ENCODE results near the gene C1orf141. TPM values are rescaled to one million over a fixed set of nuclear protein-coding genes. Genes with fewer than 3 reads are reported as not detected.

Gene C1orf141
- polyA plus RNA-seq (2012; ENCODE audit: low read depth, missing spikeins): not detected

DNA sequence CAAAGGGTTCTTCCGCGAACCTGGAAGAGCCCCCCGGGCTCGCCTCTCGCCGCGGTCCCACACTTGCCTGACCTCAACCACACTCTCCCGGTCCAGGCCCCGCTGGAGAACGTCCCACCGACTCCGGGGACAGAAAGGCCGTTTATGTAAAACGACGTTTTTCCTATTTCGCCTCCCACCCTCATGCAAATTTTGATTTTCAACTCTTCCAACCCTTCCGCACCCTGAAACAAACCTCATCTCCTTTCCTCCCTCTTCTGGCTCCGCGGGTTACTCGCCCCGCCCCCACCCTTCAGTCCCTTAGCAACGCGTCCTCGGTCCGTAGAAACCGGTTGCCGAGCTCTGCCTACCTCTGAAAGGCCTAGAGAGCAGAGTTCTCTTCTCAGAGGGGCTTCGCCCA, at the start of gene C1orf141:
TSS of gene C1orf141 (minus strand) at position 276 of the 400 bp plus-strand sequence. CDS start 7,730 bp downstream, outside the sequence.
- no peak for DNase-seq (ENCODE audit: insufficient read length, low spot score)
- no peak for FAIRE-seq
- no peak for TF ChIP-seq POU2F2 (IDR thresholded peaks at IDR 0.05; ENCODE audit: low read depth, low read length)
- no peak for TF ChIP-seq PAX5 (IDR thresholded peaks at IDR 0.05; ENCODE audit: insufficient read depth, low read length, severe bottlenecking)
- TF ChIP-seq POLR2AphosphoS5 (IDR thresholded peaks at IDR 0.05; ENCODE audit: low read depth, low read length): no peak
- TF ChIP-seq POLR2A (IDR thresholded peaks at IDR 0.05; ENCODE audit: low read depth, low read length): no peak
- no peak for TF ChIP-seq SPI1 (IDR thresholded peaks at IDR 0.05; ENCODE audit: low read depth, low read length)
- no peak for TF ChIP-seq TAF1 (IDR thresholded peaks at IDR 0.05; ENCODE audit: low read depth, low read length)

DNA sequence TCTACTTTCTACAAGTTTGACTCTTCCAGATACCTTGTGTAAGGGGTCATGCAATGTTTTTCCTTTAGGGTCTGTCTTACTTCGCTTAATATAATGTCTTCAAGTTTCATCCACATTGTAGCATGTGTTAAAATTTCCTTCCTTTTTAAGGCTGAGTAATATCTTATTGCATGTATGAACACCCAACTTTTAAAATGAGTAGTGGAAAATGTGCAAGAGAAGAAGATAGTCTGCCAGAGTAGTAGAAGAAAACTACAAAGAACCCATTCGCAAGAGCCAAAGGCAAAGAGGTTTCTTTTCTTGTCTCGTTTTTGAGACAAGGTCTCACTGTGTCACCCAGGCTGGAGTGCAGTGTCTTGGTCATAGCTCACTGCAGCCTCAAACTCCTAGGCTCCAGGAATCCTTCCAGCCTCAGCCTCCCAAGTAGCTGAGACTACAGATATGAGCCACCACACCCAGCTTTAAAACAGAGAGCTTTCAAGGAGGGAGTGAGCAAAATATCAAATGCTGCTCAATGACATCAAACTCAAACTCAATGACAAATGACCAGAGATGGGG, 40.8 kb upstream of the C1orf141 start:
- FAIRE-seq: peak; percentile 52
- no peak for DNase-seq (ENCODE audit: insufficient read length, low spot score)
- TF ChIP-seq POU2F2 (IDR thresholded peaks at IDR 0.05; ENCODE audit: low read depth, low read length): no peak

DNA sequence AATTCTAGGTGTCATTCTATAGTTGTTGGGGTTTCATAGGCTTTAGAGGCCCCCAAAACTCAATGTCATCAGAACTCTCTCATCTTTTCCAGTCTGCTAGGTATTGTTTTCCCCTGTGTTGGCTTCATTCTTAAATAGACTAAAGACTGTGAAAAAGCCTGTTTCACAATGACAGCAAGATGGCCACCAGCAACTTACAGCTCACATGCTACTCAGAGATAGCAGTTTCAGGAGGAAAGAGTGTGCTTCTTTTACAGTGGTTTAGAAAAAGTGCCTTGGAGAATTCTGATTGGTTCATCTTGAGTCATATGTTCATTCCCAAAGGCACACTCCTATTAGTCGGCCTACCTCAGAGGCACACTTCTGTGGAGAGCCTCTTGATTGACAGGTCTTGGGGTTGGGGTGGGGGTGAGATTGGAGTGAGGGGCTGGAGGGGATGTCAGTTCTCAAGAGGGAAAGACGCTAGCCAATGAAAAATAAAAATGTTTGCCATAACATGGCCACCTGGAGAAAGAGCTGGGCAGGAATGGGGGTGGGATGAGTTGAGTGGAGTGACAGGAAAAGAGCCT, 40.0 kb upstream of the C1orf141 start:
- no peak for FAIRE-seq

DNA sequence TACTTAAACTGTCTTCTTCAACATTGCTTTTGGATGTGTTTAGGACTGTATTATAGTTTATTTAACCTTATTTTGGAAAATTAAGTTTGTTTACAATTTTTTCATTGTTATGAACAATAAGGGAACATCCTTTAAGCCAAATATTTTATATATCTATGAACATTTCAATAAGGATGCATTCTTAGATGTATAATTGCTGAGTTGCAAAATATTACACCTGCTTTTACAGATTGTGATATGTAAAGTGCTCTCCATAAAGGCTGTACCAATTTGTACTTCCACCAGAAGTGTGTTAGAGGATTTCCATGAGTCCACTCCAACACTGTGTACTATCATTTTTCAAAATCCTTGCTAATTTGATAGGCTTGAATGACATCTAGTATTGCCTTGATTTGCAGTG, 39.2 kb upstream of the C1orf141 start:
- TF ChIP-seq PAX5 (IDR thresholded peaks at IDR 0.05; ENCODE audit: insufficient read depth, low read length, severe bottlenecking) (no peak), TAF1 (IDR thresholded peaks at IDR 0.05; ENCODE audit: low read depth, low read length) (no peak), POLR2AphosphoS5 (IDR thresholded peaks at IDR 0.05; ENCODE audit: low read depth, low read length) (no peak), SPI1 (IDR thresholded peaks at IDR 0.05; ENCODE audit: low read depth, low read length) (no peak), POU2F2 (IDR thresholded peaks at IDR 0.05; ENCODE audit: low read depth, low read length) (no peak), POLR2A (IDR thresholded peaks at IDR 0.05; ENCODE audit: low read depth, low read length) (no peak)
- FAIRE-seq: no peak
- DNase-seq (ENCODE audit: insufficient read length, low spot score): no peak

More for the DNA sequence above, 40.0 kb upstream of the C1orf141 start:
- no peak for DNase-seq (ENCODE audit: insufficient read length, low spot score)
- TF ChIP-seq POLR2AphosphoS5 (IDR thresholded peaks at IDR 0.05; ENCODE audit: low read depth, low read length) (no peak), SPI1 (IDR thresholded peaks at IDR 0.05; ENCODE audit: low read depth, low read length) (no peak), TAF1 (IDR thresholded peaks at IDR 0.05; ENCODE audit: low read depth, low read length) (no peak), POLR2A (IDR thresholded peaks at IDR 0.05; ENCODE audit: low read depth, low read length) (no peak), PAX5 (IDR thresholded peaks at IDR 0.05; ENCODE audit: insufficient read depth, low read length, severe bottlenecking) (no peak), POU2F2 (IDR thresholded peaks at IDR 0.05; ENCODE audit: low read depth, low read length) (no peak)

DNA sequence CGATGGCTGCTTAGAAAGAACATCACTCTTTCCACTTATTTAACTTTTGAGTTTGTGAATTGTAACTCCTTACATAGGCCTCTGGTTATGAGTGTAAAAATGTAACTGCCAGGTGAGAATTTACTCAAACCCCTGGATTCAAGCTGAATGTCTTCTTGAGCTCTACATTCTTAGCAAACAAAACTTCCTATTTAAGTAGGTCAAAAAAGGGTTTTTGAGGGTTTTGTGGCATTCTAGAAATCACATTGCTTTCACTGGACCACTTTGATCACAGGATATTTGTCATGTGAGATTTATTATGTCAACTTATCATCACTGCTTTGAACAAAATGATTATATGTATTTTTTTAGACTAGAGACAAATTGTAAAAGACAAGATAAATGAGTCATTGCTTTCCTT, 37.2 kb upstream of the C1orf141 start:
- FAIRE-seq (no peak), DNase-seq (ENCODE audit: insufficient read length, low spot score) (no peak)
- no peak for TF ChIP-seq POLR2AphosphoS5 (IDR thresholded peaks at IDR 0.05; ENCODE audit: low read depth, low read length)
- no peak for TF ChIP-seq POLR2A (IDR thresholded peaks at IDR 0.05; ENCODE audit: low read depth, low read length)
- TF ChIP-seq TAF1 (IDR thresholded peaks at IDR 0.05; ENCODE audit: low read depth, low read length): no peak
- TF ChIP-seq SPI1 (IDR thresholded peaks at IDR 0.05; ENCODE audit: low read depth, low read length): no peak
- TF ChIP-seq POU2F2 (IDR thresholded peaks at IDR 0.05; ENCODE audit: low read depth, low read length): no peak
- TF ChIP-seq PAX5 (IDR thresholded peaks at IDR 0.05; ENCODE audit: insufficient read depth, low read length, severe bottlenecking): no peak

DNA sequence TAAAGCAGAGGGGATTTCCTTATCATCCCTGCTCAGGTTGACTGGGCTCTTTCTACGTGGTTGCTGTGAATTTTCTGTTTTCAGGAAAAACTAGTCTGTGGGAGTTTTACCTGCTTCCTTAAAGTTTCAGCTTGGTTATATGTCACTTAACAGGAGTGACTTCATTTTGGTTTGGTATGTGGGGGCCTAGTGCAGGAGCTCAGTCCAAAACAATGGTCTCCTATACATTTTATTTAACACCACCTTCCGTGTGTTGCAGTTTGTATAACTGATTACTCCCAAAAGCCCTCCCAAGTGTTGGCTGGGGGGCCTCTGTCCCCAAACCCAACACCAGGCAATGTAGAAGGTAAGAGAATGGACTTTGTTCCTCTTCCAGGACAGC, 36.8 kb upstream of the C1orf141 start:
- FAIRE-seq (peak; percentile 9), DNase-seq (ENCODE audit: insufficient read length, low spot score) (no peak)
- TF ChIP-seq POU2F2 (IDR thresholded peaks at IDR 0.05; ENCODE audit: low read depth, low read length): no peak
- TF ChIP-seq TAF1 (IDR thresholded peaks at IDR 0.05; ENCODE audit: low read depth, low read length): no peak
- TF ChIP-seq SPI1 (IDR thresholded peaks at IDR 0.05; ENCODE audit: low read depth, low read length): 0 out of 2 replicates have a peak, but pooled peaks have one; percentile 14
- no peak for TF ChIP-seq POLR2A (IDR thresholded peaks at IDR 0.05; ENCODE audit: low read depth, low read length)
- TF ChIP-seq POLR2AphosphoS5 (IDR thresholded peaks at IDR 0.05; ENCODE audit: low read depth, low read length): no peak
- no peak for TF ChIP-seq PAX5 (IDR thresholded peaks at IDR 0.05; ENCODE audit: insufficient read depth, low read length, severe bottlenecking)

DNA sequence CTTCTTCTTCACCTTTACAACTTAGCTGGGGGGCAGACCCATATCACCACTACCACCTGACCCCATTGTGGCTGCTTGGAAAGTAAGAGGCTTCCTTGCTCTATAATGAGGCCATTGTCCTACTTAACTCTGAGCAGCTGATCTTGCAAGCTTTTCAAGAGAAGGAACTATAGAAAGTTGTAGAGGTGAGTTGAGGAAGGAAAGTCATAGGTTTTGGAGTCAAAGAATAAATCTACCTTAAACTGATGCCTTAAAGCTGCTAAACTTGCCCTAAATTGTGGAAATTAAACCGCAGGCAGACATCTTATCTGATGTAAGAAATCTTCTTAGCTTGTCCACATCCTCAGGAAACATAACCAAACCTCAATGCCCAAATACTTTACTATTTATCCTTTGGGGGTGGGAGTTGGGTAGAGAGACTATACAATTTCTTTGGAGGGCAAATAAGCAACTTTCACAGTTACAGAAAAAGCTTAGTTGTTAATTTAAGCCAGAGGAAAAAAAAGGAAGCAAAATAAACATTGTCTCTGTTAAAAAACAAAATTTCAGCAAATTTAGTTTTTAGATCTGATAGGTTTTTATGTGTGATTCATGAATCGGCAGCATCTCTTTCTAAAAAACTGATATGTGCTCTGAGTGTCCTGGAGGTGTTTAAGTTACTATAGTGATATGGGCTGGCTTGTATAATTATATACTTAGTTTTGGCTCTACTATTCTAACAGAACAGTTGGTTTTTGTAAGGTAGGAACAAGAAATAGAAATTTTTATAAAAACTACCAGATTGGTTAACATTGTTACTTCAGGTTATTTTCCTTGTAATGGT, 36.2 kb upstream of the C1orf141 start:
- no peak for TF ChIP-seq POU2F2 (IDR thresholded peaks at IDR 0.05; ENCODE audit: low read depth, low read length)
- TF ChIP-seq PAX5 (IDR thresholded peaks at IDR 0.05; ENCODE audit: insufficient read depth, low read length, severe bottlenecking): no peak
- no peak for TF ChIP-seq POLR2AphosphoS5 (IDR thresholded peaks at IDR 0.05; ENCODE audit: low read depth, low read length)
- no peak for TF ChIP-seq TAF1 (IDR thresholded peaks at IDR 0.05; ENCODE audit: low read depth, low read length)
- TF ChIP-seq POLR2A (IDR thresholded peaks at IDR 0.05; ENCODE audit: low read depth, low read length): no peak
- TF ChIP-seq SPI1 (IDR thresholded peaks at IDR 0.05; ENCODE audit: low read depth, low read length): no peak
- FAIRE-seq (peak; percentile 60), DNase-seq (ENCODE audit: insufficient read length, low spot score) (no peak)

DNA sequence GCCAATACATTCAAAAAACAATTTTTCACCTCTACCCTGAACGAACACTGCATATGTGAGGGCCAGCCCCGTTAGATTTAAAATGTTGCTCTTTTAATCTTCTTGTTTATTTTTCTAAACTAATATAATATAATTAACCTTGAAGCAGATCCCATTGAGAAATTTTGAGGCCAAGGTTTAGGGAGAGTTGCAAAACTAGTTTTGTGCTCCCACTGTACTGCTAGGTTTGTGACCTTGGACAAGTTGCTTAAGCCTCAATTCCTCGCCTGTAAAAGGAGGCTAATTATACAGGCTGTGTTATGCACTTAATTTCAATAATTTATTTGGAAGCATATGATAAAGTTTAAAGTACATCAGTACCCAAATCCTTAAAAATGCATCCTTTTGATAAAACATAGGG, 35.2 kb upstream of the C1orf141 start:
- FAIRE-seq (no peak), DNase-seq (ENCODE audit: insufficient read length, low spot score) (no peak)
- no peak for TF ChIP-seq PAX5 (IDR thresholded peaks at IDR 0.05; ENCODE audit: insufficient read depth, low read length, severe bottlenecking)
- no peak for TF ChIP-seq TAF1 (IDR thresholded peaks at IDR 0.05; ENCODE audit: low read depth, low read length)
- no peak for TF ChIP-seq POLR2AphosphoS5 (IDR thresholded peaks at IDR 0.05; ENCODE audit: low read depth, low read length)
- no peak for TF ChIP-seq SPI1 (IDR thresholded peaks at IDR 0.05; ENCODE audit: low read depth, low read length)
- no peak for TF ChIP-seq POLR2A (IDR thresholded peaks at IDR 0.05; ENCODE audit: low read depth, low read length)
- TF ChIP-seq POU2F2 (IDR thresholded peaks at IDR 0.05; ENCODE audit: low read depth, low read length): no peak

DNA sequence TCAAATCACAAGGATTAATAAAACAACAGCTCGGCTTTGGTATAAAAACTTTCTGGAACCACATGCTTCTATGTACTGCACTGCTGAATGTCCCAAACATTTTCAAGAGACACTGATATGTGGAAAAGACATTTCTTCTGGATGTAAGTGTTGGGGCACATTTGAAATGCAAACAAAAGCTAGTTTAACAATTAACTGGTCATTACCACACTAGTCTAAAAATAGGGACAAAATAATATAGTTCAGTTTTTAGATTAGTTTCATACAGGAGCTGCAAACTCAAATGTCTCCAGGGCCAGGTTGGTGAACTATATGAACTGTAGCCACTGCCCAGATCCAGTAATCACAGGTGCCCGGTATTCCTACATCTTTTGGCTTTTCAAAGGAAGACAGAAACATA, 34.7 kb upstream of the C1orf141 start:
- no peak for DNase-seq (ENCODE audit: insufficient read length, low spot score)
- FAIRE-seq: no peak
- TF ChIP-seq PAX5 (IDR thresholded peaks at IDR 0.05; ENCODE audit: insufficient read depth, low read length, severe bottlenecking) (no peak), POLR2A (IDR thresholded peaks at IDR 0.05; ENCODE audit: low read depth, low read length) (no peak)

Measured in GM12891 (cell line).